GM19328 (cell line): ENCODE results near the gene MS4A15.

ENCODE experiments used
- ATAC-seq: cut with Tn5 transposase; IDR thresholded peaks from one replicate; pipeline ENCODE4 v1.9.1; 2021; ENCODE audit warnings: mild to moderate bottlenecking, moderate library complexity; ENCODE audit not compliant: unreplicated experiment

Gene MS4A15

GRCh38 chr11:60776167-60776566 is 19.5 kb downstream of the MS4A15 start:
- no peak for ATAC-seq

GRCh38 chr11:60777106-60777505 is 20.4 kb downstream of the MS4A15 start:
- no peak for ATAC-seq

GRCh38 chr11:60777572-60777971 is 20.9 kb downstream of the MS4A15 start:
- no peak for ATAC-seq

- no peak for ATAC-seq
Measured at GRCh38 chr11:60780065-60780464, 23.4 kb downstream of the MS4A15 start.

GRCh38 chr11:60780774-60781173 is 24.1 kb downstream of the MS4A15 start:
- ATAC-seq = no peak

GRCh38 chr11:60781286-60781980 is 24.8 kb downstream of the MS4A15 start:
- ATAC-seq = no peak

GRCh38 chr11:60781981-60782316 is 25.3 kb downstream of the MS4A15 start:
- ATAC-seq = no peak

- ATAC-seq = no peak
Measured at GRCh38 chr11:60782393-60783140, 25.9 kb downstream of the MS4A15 start.

- ATAC-seq = no peak
Measured at GRCh38 chr11:60783141-60783484, 26.4 kb downstream of the MS4A15 start.

- ATAC-seq = no peak
Measured at GRCh38 chr11:60783911-60784310, 27.2 kb downstream of the MS4A15 start.

- ATAC-seq = no peak
Measured at GRCh38 chr11:60785136-60785535, 28.5 kb downstream of the MS4A15 start, which contains the start of gene MS4A10. Gene MS4A10, plus strand, starts transcription at chr11:60785333. Its CDS starts 5,003 bp downstream, at chr11:60790336.

GRCh38 chr11:60785806-60786361 is 29.2 kb downstream of the MS4A15 start:
- no peak for ATAC-seq

GRCh38 chr11:60786811-60787567 is 30.3 kb downstream of the MS4A15 start:
- no peak for ATAC-seq

GRCh38 chr11:60788401-60789125 is 31.9 kb downstream of the MS4A15 start:
- no peak for ATAC-seq

GRCh38 chr11:60790726-60791125 is 34.1 kb downstream of the MS4A15 start:
- no peak for ATAC-seq

GRCh38 chr11:60791153-60791933 is 34.7 kb downstream of the MS4A15 start:
- ATAC-seq = no peak

GRCh38 chr11:60792521-60792920 is 35.9 kb downstream of the MS4A15 start:
- no peak for ATAC-seq

GRCh38 chr11:60795291-60795690 is 38.6 kb downstream of the MS4A15 start:
- no peak for ATAC-seq

- ATAC-seq = no peak
Measured at GRCh38 chr11:60797846-60798630, 41.4 kb downstream of the MS4A15 start.
